KMS-11 (cell line): Measurements from ENCODE around the gene CFAP299.

Experiments used
- H2AFZ ChIP-seq: fragments of 200-600 bp; sonication (generic); 2 replicates; pipeline ENCODE4 v1.6.1; 2016; ENCODE audit warnings: antibody characterized with exemption, mixed run types, low read depth
- H3K27ac ChIP-seq: fragments of 200-600 bp; sonication (generic); 2 replicates; pipeline ENCODE4 v1.6.1; 2016; ENCODE audit warnings: mild to moderate bottlenecking, mixed run types
- H3K27me3 ChIP-seq: fragments of 200-600 bp; sonication (generic); 2 replicates; pipeline ENCODE4 v1.6.1; 2017; ENCODE audit warnings: mild to moderate bottlenecking, low read depth, mixed run types, moderate library complexity; ENCODE audit not compliant: insufficient read depth
- H3K36me3 ChIP-seq: fragments of 200-600 bp; sonication (generic); 2 replicates; pipeline ENCODE4 v1.6.1; 2017; ENCODE audit warnings: mild to moderate bottlenecking, mixed run types; ENCODE audit not compliant: insufficient read depth
- H3K4me1 ChIP-seq: fragments of 200-600 bp; sonication (generic); 2 replicates; pipeline ENCODE4 v1.6.1; 2016; ENCODE audit warnings: mild to moderate bottlenecking, low read depth, mixed run types; ENCODE audit not compliant: poor library complexity, severe bottlenecking
- H3K4me2 ChIP-seq: fragments of 200-600 bp; sonication (generic); 2 replicates; pipeline ENCODE4 v1.7.0; 2016; ENCODE audit warnings: mild to moderate bottlenecking, mixed run types
- H3K4me3 ChIP-seq: fragments of 200-600 bp; sonication (generic); IDR thresholded peaks from 2 replicates; pipeline ENCODE4 v1.6.1; 2017; ENCODE audit warnings: low read depth, low read length, mixed read lengths; ENCODE audit not compliant: insufficient read depth
- H3K79me2 ChIP-seq: fragments of 200-600 bp; sonication (generic); 2 replicates; pipeline ENCODE4 v1.6.1; 2016; ENCODE audit warnings: low read depth, mixed run types; ENCODE audit not compliant: insufficient read depth
- H3K9ac ChIP-seq: fragments of 200-600 bp; sonication (generic); 2 replicates; pipeline ENCODE4 v1.6.1; 2016; ENCODE audit warnings: mild to moderate bottlenecking, mixed run types
- H4K20me1 ChIP-seq: fragments of 200-600 bp; sonication (generic); 2 replicates; pipeline ENCODE4 v1.6.1; 2016; ENCODE audit warnings: mild to moderate bottlenecking, mixed run types; ENCODE audit not compliant: insufficient read depth
- CTCF ChIP-seq: fragments of 200-600 bp; sonication (generic); conservative IDR thresholded peaks from 2 replicates; pipeline ENCODE4 v1.6.1; 2017; ENCODE audit warnings: low read depth, mild to moderate bottlenecking, antibody characterized with exemption, low read length, moderate library complexity, mixed read lengths

The CFAP299 gene

GRCh38 chr4:80956421-80956820 is 620.9 kb downstream of the CFAP299 start:
- Histone ChIP-seq H3K27me3 (no peaks in the 10 kb centered on the region), H3K36me3 (no peaks in the 10 kb centered on the region), H3K27ac (no peak overlapping the region), H3K4me2 (no peak overlapping the region), H4K20me1 (no peaks in the 10 kb centered on the region), H3K4me1 (peaks cover 16% of the 10 kb centered on the region), H3K79me2 (no peaks in the 10 kb centered on the region), H2AFZ (no peak overlapping the region), H3K9ac (no peak overlapping the region), H3K4me3 (no peak overlapping the region)
- no peak for TF ChIP-seq CTCF

GRCh38 chr4:80963051-80963450 is 627.5 kb downstream of the CFAP299 start:
- H4K20me1 ChIP-seq = no peaks in the 10 kb centered on the region
- no peak for TF ChIP-seq CTCF

GRCh38 chr4:80967346-80967745 is 631.8 kb downstream of the CFAP299 start:
- Histone ChIP-seq H2AFZ (no peak overlapping the region), H3K27ac (no peak overlapping the region), H3K9ac (no peak overlapping the region), H3K4me3 (no peak overlapping the region), H3K4me1 (no peaks in the 10 kb centered on the region), H3K27me3 (no peaks in the 10 kb centered on the region), H3K79me2 (no peaks in the 10 kb centered on the region), H3K4me2 (no peak overlapping the region), H4K20me1 (no peaks in the 10 kb centered on the region), H3K36me3 (no peaks in the 10 kb centered on the region)
- no peak for TF ChIP-seq CTCF

More at GRCh38 chr4:80963051-80963450, 627.5 kb downstream of the CFAP299 start:
- Histone ChIP-seq H3K4me1 (peaks cover 16% of the 10 kb centered on the region), H3K27ac (no peak overlapping the region), H3K79me2 (no peaks in the 10 kb centered on the region), H2AFZ (no peak overlapping the region), H3K4me3 (no peak overlapping the region), H3K9ac (no peak overlapping the region), H3K36me3 (no peaks in the 10 kb centered on the region), H3K4me2 (no peak overlapping the region), H3K27me3 (no peaks in the 10 kb centered on the region)

GRCh38 chr4:80980239-80980638 is 644.7 kb downstream of the CFAP299 start:
- Histone ChIP-seq H2AFZ (no peak overlapping the region), H3K4me1 (no peaks in the 10 kb centered on the region), H3K27me3 (no peaks in the 10 kb centered on the region), H3K4me3 (no peak overlapping the region), H3K79me2 (no peaks in the 10 kb centered on the region), H3K27ac (no peak overlapping the region), H3K36me3 (no peaks in the 10 kb centered on the region), H3K4me2 (no peak overlapping the region), H3K9ac (no peak overlapping the region), H4K20me1 (no peaks in the 10 kb centered on the region)
- no peak for TF ChIP-seq CTCF

GRCh38 chr4:80986011-80986410 is 650.5 kb downstream of the CFAP299 start:
- H3K27ac ChIP-seq = no peak overlapping the region
- no peaks in the 10 kb centered on the region for H3K36me3 ChIP-seq
- H2AFZ ChIP-seq = no peak overlapping the region
- no peaks in the 10 kb centered on the region for H3K79me2 ChIP-seq
- no peak overlapping the region for H3K9ac ChIP-seq
- no peaks in the 10 kb centered on the region for H4K20me1 ChIP-seq
- no peak overlapping the region for H3K4me3 ChIP-seq
- H3K4me1 ChIP-seq = no peaks in the 10 kb centered on the region
- H3K27me3 ChIP-seq = no peaks in the 10 kb centered on the region
- TF ChIP-seq CTCF = no peak
- no peak overlapping the region for H3K4me2 ChIP-seq
